ACC112 (cell line): ENCODE measurements around the gene MEIS1.
A peak's percentile ranks its signal among the peaks of the same experiment; 100 is the strongest.

Experiments used
- H2AFZ ChIP-seq: fragments of 200-600 bp; sonication (generic); one replicate; pipeline ENCODE4 v1.6.0; 2017; ENCODE audit warnings: antibody characterized with exemption, low read length; ENCODE audit not compliant: unreplicated experiment
- H3K27ac ChIP-seq: fragments of 200-600 bp; sonication (generic); 2 replicates; pipeline ENCODE4 v1.5.1; 2014; ENCODE audit warnings: low read depth, mild to moderate bottlenecking, antibody characterized with exemption, low read length, moderate library complexity
- H3K27me3 ChIP-seq: fragments of 200-600 bp; sonication (generic); 2 replicates; pipeline ENCODE4 v1.6.1; 2014; ENCODE audit warnings: mild to moderate bottlenecking, antibody characterized with exemption, low read length, moderate library complexity, mixed read lengths; ENCODE audit not compliant: insufficient read depth
- H3K36me3 ChIP-seq: fragments of 200-600 bp; sonication (generic); 2 replicates; pipeline ENCODE4 v1.6.1; 2016; ENCODE audit warnings: mild to moderate bottlenecking, antibody characterized with exemption, low read length, moderate library complexity, mixed read lengths; ENCODE audit not compliant: insufficient read depth
- H3K4me1 ChIP-seq: fragments of 200-600 bp; sonication (generic); one replicate; pipeline ENCODE4 v1.6.1; 2016; ENCODE audit warnings: low read length, mixed read lengths; ENCODE audit not compliant: insufficient read depth, unreplicated experiment, control insufficient read depth
- H3K4me3 ChIP-seq: fragments of 200-600 bp; sonication (generic); 2 replicates; pipeline ENCODE4 v1.5.1; 2014; ENCODE audit warnings: mild to moderate bottlenecking, low read depth, low read length
- H3K79me2 ChIP-seq: fragments of 200-600 bp; sonication (generic); one replicate; pipeline ENCODE4 v1.6.0; 2016; ENCODE audit warnings: low read length; ENCODE audit not compliant: control insufficient read depth, unreplicated experiment, insufficient read depth

The MEIS1 gene

DNA sequence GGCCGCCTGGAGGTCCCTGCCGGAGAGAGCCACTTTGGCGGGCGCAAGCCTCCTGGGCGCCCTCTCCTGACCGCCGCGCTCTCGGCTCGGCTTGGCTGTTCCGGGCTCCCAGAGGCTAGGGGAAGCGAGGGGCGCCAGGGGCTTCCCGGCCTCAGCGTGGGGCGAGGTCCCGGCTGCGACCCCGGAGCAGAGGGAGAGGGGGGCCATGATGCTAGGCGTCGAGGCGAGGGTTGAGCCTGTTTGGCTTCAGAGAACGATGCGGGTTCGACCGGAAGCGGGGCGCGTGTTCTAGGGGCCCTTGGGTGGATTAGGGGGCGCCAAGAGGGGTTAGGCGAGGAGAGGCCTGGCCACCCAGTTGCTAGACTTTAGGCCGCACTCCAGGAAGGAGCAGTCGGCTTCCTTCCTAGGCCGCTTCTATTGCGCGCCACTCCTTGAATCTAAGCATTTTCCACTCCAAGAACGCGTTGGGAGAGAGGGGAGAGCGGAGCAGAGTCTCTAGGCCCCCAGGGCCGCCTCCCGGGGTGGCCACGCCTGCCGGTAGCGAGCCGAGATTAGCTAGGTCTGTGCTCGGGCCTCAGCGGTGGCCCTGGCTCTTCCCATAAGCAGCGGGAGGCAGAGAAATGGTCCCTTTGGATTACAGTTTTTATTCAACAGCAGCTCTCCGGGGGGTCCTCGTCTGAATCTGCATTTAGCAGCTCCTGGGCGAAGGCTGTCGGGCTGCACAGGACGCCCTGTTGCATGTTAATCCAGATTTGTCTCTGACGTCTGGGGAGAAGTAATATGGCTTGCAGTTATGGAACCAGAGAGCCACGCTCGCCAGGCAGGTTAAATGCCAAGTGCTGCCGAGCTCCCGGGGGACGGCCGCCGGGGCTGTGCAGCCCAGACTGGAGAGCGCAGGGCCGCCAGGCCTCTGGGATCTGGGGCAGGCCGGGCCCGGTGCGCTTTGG lies 11.3 kb downstream of the MEIS1 start:
- H3K4me3 ChIP-seq = peak overlapping the region; percentile 50
- no peaks in the 10 kb centered on the region for H3K36me3 ChIP-seq
- H3K79me2 ChIP-seq = peaks cover 7% of the 10 kb centered on the region
- peaks cover 12% of the 10 kb centered on the region for H3K4me1 ChIP-seq
- peak overlapping the region; percentile 54 for H3K27ac ChIP-seq
- H3K27me3 ChIP-seq = no peaks in the 10 kb centered on the region
- peak overlapping the region; percentile 46 for H2AFZ ChIP-seq

DNA sequence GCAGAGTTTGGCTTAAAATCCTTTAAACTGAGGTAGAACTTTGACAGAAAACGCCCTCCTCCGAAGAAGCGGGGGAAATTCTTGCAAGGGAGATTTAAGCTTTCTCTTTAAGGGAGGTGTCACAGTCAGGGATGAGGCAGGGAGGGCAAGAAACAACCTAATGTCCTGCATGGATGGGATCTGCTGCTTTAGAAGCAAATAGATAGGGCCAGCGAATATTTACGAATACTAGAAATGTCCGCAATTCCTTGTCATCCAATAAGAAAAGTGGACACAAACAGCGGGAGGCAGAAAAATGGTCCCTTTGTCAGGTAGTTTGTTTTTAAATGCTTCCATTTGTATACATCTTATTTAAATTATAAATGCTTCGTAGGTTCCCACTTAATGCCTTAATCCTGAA lies 12.0 kb downstream of the MEIS1 start:
- peaks cover 2% of the 10 kb centered on the region for H3K79me2 ChIP-seq
- no peaks in the 10 kb centered on the region for H3K36me3 ChIP-seq
- H3K27me3 ChIP-seq = no peaks in the 10 kb centered on the region
- peak overlapping the region; percentile 46 for H2AFZ ChIP-seq
- peaks cover 5% of the 10 kb centered on the region for H3K4me1 ChIP-seq
- no peak overlapping the region for H3K27ac ChIP-seq
- peak overlapping the region; percentile 26 for H3K4me3 ChIP-seq

DNA sequence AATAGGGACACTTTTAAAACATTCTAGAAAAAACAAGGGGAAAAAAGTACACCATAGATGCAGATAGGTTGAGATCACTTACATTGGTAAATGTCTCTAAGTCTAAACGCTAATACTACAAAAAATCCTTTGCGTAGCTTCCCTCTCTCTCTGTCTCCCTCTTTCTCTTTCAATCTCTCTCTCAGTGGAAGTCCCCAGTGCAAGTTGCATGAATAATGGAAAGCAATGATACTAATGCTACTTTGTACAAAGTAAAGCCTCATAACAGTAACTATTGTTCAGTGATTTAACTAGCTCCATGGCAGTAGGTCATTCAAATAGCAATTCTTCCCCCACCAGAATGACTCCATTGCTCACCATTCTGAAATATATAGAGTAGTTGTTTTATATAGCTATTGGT lies 12.8 kb downstream of the MEIS1 start:
- peaks cover under 1% of the 10 kb centered on the region for H3K79me2 ChIP-seq
- H3K4me3 ChIP-seq = no peak overlapping the region
- no peaks in the 10 kb centered on the region for H3K27me3 ChIP-seq
- H3K36me3 ChIP-seq = no peaks in the 10 kb centered on the region
- H3K27ac ChIP-seq = no peak overlapping the region
- peaks cover 5% of the 10 kb centered on the region for H3K4me1 ChIP-seq
- no peak overlapping the region for H2AFZ ChIP-seq

DNA sequence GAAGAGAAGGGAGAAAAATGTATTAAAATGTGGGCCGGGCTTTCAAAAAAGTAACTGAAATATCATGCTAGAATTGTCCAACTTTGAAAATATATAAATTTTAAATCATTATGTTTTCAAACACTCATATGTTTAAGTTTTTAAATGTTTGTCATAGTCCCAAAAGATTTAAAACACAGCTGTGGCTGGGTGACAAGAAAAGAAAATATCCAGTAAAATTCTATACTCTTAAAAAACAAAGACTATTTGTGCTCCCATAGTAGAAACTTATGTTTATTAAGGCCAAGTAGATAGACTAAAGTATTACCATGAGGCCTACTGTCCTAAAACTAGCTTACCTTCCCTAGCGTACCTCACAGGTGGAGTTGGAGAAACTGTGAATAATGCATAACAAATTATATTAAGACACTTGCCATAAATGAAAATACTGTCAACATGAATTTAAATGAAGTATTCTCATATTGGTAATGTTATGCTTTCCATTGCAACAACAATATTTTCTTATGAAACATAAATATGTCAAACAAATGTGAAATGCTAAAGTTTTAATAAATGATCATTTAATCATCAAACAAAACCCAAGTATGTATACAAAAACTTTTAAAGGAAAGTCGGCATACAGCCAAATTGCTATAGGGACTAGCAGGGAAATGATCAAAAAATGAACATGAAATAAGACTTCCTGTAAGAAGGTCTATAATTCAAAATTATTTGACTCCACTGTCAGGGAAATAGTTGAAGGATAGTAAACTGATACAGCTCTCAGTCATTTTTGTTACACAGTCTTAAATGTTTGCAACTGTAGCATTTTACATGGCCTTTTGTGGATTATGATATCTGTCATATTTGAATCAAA lies 13.4 kb downstream of the MEIS1 start:
- no peaks in the 10 kb centered on the region for H3K27me3 ChIP-seq
- peaks cover 5% of the 10 kb centered on the region for H3K4me1 ChIP-seq
- H3K4me3 ChIP-seq = no peak overlapping the region
- no peak overlapping the region for H2AFZ ChIP-seq
- no peak overlapping the region for H3K27ac ChIP-seq
- H3K36me3 ChIP-seq = no peaks in the 10 kb centered on the region
- H3K79me2 ChIP-seq = no peaks in the 10 kb centered on the region

DNA sequence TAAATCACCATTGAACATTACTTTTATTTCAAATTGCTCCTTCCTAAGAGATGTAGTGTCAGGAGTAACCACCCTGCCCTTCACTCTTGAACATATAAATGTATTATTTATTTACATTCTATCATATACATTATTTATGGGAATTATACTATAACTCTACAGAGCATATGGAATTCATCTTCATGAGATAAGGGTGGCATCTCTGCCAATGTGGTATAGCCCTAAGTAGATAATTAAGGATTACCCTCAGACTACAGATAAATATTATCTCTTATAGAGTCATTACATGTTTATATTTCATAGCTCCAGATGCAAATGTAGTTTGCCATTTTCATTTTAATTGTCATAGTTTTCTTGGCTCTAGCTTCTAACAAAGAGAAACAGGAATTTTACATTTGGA lies 17.3 kb downstream of the MEIS1 start:
- H3K27me3 ChIP-seq = no peaks in the 10 kb centered on the region
- H3K27ac ChIP-seq = no peak overlapping the region
- H3K36me3 ChIP-seq = no peaks in the 10 kb centered on the region
- H2AFZ ChIP-seq = no peak overlapping the region
- H3K4me3 ChIP-seq = no peak overlapping the region
- no peaks in the 10 kb centered on the region for H3K79me2 ChIP-seq
- H3K4me1 ChIP-seq = no peaks in the 10 kb centered on the region

DNA sequence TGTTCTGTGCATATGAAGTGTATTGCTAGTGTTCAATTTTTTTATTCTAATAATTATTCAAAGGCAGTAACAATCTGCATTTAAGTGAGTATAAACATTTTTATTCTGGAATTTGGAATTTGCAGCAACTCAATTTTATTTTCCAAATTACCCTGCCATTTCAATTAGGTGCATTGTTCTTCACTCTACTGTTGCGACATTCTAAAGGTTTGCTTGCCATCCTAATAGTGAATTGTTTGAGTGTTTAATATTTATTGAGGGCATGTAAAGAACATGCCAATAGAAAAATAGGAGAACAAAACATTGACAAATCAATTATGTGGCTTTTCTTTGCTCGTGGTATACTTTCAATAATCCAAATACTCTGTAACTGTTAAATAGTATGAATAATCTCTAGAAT lies 18.0 kb downstream of the MEIS1 start:
- no peaks in the 10 kb centered on the region for H3K36me3 ChIP-seq
- no peaks in the 10 kb centered on the region for H3K79me2 ChIP-seq
- no peaks in the 10 kb centered on the region for H3K4me1 ChIP-seq
- H3K27me3 ChIP-seq = no peaks in the 10 kb centered on the region
- no peak overlapping the region for H3K27ac ChIP-seq
- H3K4me3 ChIP-seq = no peak overlapping the region
- no peak overlapping the region for H2AFZ ChIP-seq

DNA sequence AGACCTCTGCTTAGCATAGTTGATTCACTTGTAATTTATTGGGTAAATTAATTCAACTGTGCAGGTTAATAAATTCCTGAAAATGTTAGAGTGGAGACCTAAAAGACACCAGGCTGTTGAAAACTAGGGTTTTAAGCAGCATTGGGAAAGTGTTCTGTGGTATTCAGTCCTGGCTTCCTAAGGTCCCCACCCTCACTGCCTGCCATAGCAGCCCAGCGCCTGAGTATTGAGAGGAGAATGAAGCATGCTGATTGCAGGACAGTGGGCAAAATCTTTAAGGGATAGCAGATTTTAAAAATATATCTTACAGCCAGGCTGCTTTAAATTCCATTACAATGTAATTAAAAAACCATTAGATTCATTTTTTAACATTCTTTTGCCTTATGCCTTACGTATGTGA lies 20.6 kb downstream of the MEIS1 start:
- H3K27ac ChIP-seq = no peak overlapping the region
- no peak overlapping the region for H2AFZ ChIP-seq
- H3K4me3 ChIP-seq = no peak overlapping the region
- no peaks in the 10 kb centered on the region for H3K36me3 ChIP-seq
- no peaks in the 10 kb centered on the region for H3K27me3 ChIP-seq
- no peaks in the 10 kb centered on the region for H3K4me1 ChIP-seq
- no peaks in the 10 kb centered on the region for H3K79me2 ChIP-seq

DNA sequence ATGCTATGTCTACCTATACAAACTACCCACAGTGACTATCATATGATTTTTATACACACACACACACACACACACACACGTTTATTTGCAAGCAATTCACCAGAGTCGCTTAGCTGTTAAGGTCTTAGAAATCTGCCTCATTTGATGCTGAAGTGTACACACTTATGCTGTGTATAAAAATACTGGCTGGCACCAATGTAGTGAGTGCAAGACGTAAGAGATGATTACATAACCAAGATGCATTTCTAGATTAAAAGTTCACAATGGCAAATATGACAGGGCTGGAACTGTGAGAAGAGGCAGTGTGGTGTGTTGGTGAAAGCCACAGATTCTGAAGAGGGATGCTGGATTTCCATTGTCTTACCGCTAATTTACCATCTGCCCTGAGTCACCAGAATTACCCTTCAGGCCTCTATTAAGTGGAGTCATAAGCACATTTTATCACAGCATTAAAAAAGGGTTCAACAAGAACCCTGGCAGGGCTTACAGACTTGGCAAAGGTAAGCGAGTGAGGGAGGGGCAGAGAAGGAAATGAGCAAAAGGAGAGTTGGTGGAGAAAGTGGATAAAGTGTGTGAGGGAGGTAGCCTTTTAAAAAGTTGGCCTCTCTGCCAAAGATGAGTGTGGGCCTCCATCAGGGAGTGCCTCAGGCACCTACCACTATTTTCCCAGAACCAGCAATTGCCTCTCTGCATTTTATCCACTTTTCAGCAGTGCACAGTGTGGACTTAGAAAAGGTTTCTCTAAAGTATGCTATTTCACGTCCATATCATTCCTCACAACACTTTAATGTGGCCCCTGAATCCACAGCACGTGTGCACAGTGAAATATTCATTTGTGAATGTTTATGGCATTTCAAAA lies 21.5 kb downstream of the MEIS1 start:
- no peaks in the 10 kb centered on the region for H3K4me1 ChIP-seq
- H3K79me2 ChIP-seq = no peaks in the 10 kb centered on the region
- H3K27me3 ChIP-seq = no peaks in the 10 kb centered on the region
- no peak overlapping the region for H3K27ac ChIP-seq
- no peak overlapping the region for H2AFZ ChIP-seq
- H3K36me3 ChIP-seq = no peaks in the 10 kb centered on the region
- H3K4me3 ChIP-seq = no peak overlapping the region

DNA sequence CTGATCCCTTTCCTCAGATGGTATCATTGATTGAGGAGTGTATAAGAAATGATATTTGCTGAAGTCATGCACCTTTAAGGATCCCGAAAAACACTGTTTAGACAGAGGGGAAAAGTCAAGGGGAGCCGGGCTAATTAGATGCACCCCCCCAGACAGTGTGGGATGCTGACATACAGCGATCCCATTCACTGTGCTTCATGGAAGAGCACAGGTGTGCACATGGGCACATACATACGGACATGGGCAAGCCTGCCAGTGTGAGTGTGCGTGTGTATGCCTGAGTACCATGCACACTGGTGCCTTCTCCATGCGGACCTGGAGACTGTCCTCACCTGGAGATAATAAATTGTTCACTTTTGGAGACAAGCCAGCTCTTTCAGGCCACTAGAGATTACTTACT lies 22.6 kb downstream of the MEIS1 start:
- Histone ChIP-seq H3K36me3 (no peaks in the 10 kb centered on the region), H3K4me3 (no peak overlapping the region), H3K79me2 (no peaks in the 10 kb centered on the region), H3K27ac (no peak overlapping the region), H2AFZ (no peak overlapping the region), H3K27me3 (no peaks in the 10 kb centered on the region), H3K4me1 (no peaks in the 10 kb centered on the region)

DNA sequence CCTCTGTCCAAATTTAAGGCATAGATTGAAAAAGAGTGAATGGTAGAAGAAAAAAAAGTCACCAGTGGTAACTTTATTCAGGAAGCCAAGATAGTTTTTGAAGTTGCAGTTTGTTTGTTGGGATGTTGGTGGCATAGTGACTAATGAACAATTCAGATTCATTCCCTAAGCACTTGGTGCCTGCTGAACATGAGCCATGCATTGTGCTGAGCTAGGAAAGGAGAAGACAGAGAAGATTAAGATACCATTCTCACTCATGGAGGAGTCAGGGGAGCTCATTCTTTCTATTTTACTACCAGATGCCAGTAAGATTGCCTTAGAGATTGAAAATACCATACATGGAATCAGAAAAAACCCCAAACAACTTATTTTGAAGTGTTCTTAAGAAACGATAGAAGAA lies 25.1 kb downstream of the MEIS1 start:
- Histone ChIP-seq H3K27me3 (no peaks in the 10 kb centered on the region), H2AFZ (no peak overlapping the region), H3K27ac (no peak overlapping the region), H3K36me3 (0 out of 2 replicates have a peak, but pooled peaks cover 4% of the 10 kb centered on the region), H3K4me3 (no peak overlapping the region), H3K4me1 (no peaks in the 10 kb centered on the region), H3K79me2 (no peaks in the 10 kb centered on the region)
